Raji (cell line): ENCODE results near the gene PCDHAC1.

ENCODE experiments used
- POLR2A ChIP-seq: IDR thresholded peaks from 2 replicates; pipeline ENCODE4 v1.6.1; 2011; ENCODE audit warnings: low read depth, low read length, control low read depth; ENCODE audit not compliant: insufficient read depth

The PCDHAC1 gene

GRCh38 chr5:140964356-140964755 is 38.3 kb downstream of the PCDHAC1 start:
- TF ChIP-seq POLR2A = no peak

GRCh38 chr5:140965905-140966292 is 39.8 kb downstream of the PCDHAC1 start:
- TF ChIP-seq POLR2A = no peak

GRCh38 chr5:140966293-140967225 is 40.5 kb downstream of the PCDHAC1 start, which contains the start of gene PCDHAC2:
TSS of gene PCDHAC2 (plus strand) at chr5:140966476. CDS start at chr5:140966767, 291 bp downstream.
- no peak for TF ChIP-seq POLR2A

GRCh38 chr5:140967226-140967893 is 41.3 kb downstream of the PCDHAC1 start:
- no peak for TF ChIP-seq POLR2A

- no peak for TF ChIP-seq POLR2A
Measured at GRCh38 chr5:140969880-140970279, 43.8 kb downstream of the PCDHAC1 start.

- no peak for TF ChIP-seq POLR2A
Measured at GRCh38 chr5:140973550-140973949, 47.5 kb downstream of the PCDHAC1 start.

- no peak for TF ChIP-seq POLR2A
Measured at GRCh38 chr5:140977003-140977402, 50.9 kb downstream of the PCDHAC1 start.

GRCh38 chr5:140978260-140978659 is 52.2 kb downstream of the PCDHAC1 start:
- TF ChIP-seq POLR2A = no peak

- no peak for TF ChIP-seq POLR2A
Measured at GRCh38 chr5:140978983-140979382, 52.9 kb downstream of the PCDHAC1 start.
